Endothelial cell of hepatic sinusoid (primary cell): ENCODE results near the gene RPL10.
"Not testable (repeated sequence)": the region's sequence is repeated elsewhere in the genome, so short reads cannot be mapped to it uniquely, and the experiment has no call there.

ENCODE experiments used
- in situ Hi-C: cut with HindIII; loops from 2 replicates; pipeline ENCODE4 v1.10.0; 2017; ENCODE audit warnings: low sequenced_read_pairs

Gene RPL10

GRCh38 chrX:154375156-154375504 is 23.0 kb upstream of the RPL10 start:
- in situ Hi-C loops = no loop called here

- in situ Hi-C loops = no loop called here
Measured at GRCh38 chrX:154376774-154377173, 21.4 kb upstream of the RPL10 start.

- in situ Hi-C loops = no loop called here
Measured at GRCh38 chrX:154378059-154378798, 19.9 kb upstream of the RPL10 start.

GRCh38 chrX:154378799-154379568 is 19.2 kb upstream of the RPL10 start, which contains the start of gene EMD:
TSS of gene EMD (plus strand) at chrX:154379295. CDS start at chrX:154379485, 190 bp downstream.
- in situ Hi-C loops = no loop called here

GRCh38 chrX:154379569-154379951 is 18.6 kb upstream of the RPL10 start:
- in situ Hi-C loops = no loop called here

GRCh38 chrX:154380153-154380552 is 18.0 kb upstream of the RPL10 start:
- in situ Hi-C loops = no loop called here

GRCh38 chrX:154380787-154381186 is 17.4 kb upstream of the RPL10 start:
- in situ Hi-C loops = no loop called here

GRCh38 chrX:154381271-154381670 is 16.9 kb upstream of the RPL10 start:
- in situ Hi-C loops = no loop called here

- in situ Hi-C loops = no loop called here
Measured at GRCh38 chrX:154382483-154383069, 15.6 kb upstream of the RPL10 start.

GRCh38 chrX:154383359-154384283 is 14.6 kb upstream of the RPL10 start:
- in situ Hi-C loops = no loop called here

GRCh38 chrX:154384284-154384892 is 13.8 kb upstream of the RPL10 start:
- in situ Hi-C loops = no loop called here

- in situ Hi-C loops = not testable (repeated sequence)
Measured at GRCh38 chrX:154388094-154388493, 10.1 kb upstream of the RPL10 start.

GRCh38 chrX:154388649-154389048 is 9.5 kb upstream of the RPL10 start:
- in situ Hi-C loops = not testable (repeated sequence)

- in situ Hi-C loops = not testable (repeated sequence)
Measured at GRCh38 chrX:154389812-154390747, 8.1 kb upstream of the RPL10 start.

GRCh38 chrX:154396363-154396762 is 1.8 kb upstream of the RPL10 start:
- in situ Hi-C loops = not testable (repeated sequence)

GRCh38 chrX:154396973-154397887 is 947 bp upstream of the RPL10 start:
- in situ Hi-C loops = no loop called here

GRCh38 chrX:154398668-154399526 is 720 bp downstream of the RPL10 start:
- in situ Hi-C loops = no loop called here
